Tibial artery (tissue), 4 donors: Measurements from ENCODE around the gene GGNBP2.

Experiments
- DNase-seq, 2 donors: peaks; one replicate each; pipeline ENCODE4 v3.0.0-alpha.2; 2019
- H3K27ac ChIP-seq, 2 donors: fragments of 200-600 bp; sonication (generic) in 1 of 2; 1 replicate in 1 of 2; 2 replicates in 1 of 2; pipeline ENCODE4 v1.5.1; 2018 to 2019; ENCODE audit warnings: mild to moderate bottlenecking in 1 of 2
- H3K27me3 ChIP-seq, 2 donors: fragments of 200-600 bp; sonication (generic) in 1 of 2; one replicate each; pipeline versions ENCODE4 v1.5.1 to v1.6.0; 2016 to 2019
- H3K36me3 ChIP-seq, 3 donors: fragments of 200-600 bp; sonication (generic) in 2 of 3; one replicate each; pipeline ENCODE4 v1.5.1; 2016 to 2019; ENCODE audit warnings: mild to moderate bottlenecking in 2 of 3
- H3K4me1 ChIP-seq, 4 donors: fragments of 200-600 bp; sonication (generic) in 2 of 4; 1 replicate in 3 of 4; 2 replicates in 1 of 4; pipeline ENCODE4 v1.5.1; 2016 to 2019
- H3K4me3 ChIP-seq, 2 donors: fragments of 200-600 bp; sonication (generic) in 1 of 2; 1 replicate in 1 of 2; 2 replicates in 1 of 2; pipeline ENCODE4 v1.5.1; 2018 to 2019; ENCODE audit warnings: mild to moderate bottlenecking in 2 of 2
- H3K9me3 ChIP-seq, 3 donors: fragments of 200-600 bp; sonication (generic) in 1 of 3; one replicate each; pipeline ENCODE4 v1.5.1; 2016 to 2019
- intact Hi-C: fragments of 100-400 bp; cut with DNase I; formaldehyde crosslinking; loops from one replicate; pipeline ENCODE4 v1.15.0; 2023; ENCODE audit warnings: low total_unique reads
- TF ChIP-seq, protein P1 (sequence below), 2 experiments: fragments of 200-600 bp in 1 of 2; fragments of 450-650 bp in 1 of 2; IDR thresholded peaks; one replicate each; pipeline ENCODE4 v1.5.1; 2017 to 2019; ENCODE audit warnings: antibody characterized with exemption in 2 of 2, mild to moderate bottlenecking in 1 of 2, moderate library complexity in 1 of 2

Gene GGNBP2, protein sequence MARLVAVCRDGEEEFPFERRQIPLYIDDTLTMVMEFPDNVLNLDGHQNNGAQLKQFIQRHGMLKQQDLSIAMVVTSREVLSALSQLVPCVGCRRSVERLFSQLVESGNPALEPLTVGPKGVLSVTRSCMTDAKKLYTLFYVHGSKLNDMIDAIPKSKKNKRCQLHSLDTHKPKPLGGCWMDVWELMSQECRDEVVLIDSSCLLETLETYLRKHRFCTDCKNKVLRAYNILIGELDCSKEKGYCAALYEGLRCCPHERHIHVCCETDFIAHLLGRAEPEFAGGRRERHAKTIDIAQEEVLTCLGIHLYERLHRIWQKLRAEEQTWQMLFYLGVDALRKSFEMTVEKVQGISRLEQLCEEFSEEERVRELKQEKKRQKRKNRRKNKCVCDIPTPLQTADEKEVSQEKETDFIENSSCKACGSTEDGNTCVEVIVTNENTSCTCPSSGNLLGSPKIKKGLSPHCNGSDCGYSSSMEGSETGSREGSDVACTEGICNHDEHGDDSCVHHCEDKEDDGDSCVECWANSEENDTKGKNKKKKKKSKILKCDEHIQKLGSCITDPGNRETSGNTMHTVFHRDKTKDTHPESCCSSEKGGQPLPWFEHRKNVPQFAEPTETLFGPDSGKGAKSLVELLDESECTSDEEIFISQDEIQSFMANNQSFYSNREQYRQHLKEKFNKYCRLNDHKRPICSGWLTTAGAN

DNA sequence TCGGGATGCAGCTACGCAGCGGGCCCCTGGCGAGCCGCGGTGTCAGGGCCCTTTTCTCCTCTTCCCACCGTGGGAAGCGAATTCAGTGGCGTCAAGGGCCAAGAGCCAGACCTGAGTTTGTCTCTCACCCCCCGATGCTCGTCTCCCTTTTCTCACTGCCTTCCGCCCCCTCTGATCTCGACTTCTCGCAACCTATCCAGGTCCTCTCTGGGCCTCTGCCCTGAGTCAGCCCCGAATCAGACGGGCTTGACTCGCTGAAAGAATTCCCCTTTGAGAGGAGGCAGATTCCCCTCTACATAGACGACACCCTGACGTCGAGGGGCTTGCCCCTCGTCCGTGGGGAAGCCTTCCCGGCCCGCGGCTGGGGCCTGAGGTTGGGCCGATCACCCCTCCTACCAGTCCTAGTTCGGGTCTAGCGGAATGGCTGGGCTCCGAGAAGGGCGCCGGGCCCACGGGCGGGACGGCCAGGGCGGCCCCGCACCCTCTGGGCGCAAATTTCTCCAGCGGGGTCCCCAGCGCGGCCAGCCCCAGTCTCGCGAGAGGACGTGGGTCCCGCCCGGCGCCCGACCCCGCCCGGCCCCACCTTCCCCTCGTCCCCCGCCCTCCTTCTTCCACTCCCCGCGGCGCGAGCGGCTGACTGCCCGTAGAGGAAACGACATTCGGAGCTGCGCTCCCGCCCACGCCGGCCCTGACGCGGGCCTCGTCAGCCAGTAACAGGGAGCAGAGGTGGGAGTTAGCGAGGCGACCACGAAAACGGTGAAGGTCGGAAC is at the start of gene GGNBP2:
Gene GGNBP2 (plus strand): TSS at position 613 of the 770 bp plus-strand sequence. CDS start 806 bp downstream, outside the sequence.
- H3K27ac ChIP-seq = peak within 1 kb of the TSS; percentile 98 to 99
- H3K36me3 ChIP-seq = peaks cover 0 to 4% (median 0%) of the 10 kb centered on the region in 3 donors
- H3K4me1 ChIP-seq = peaks cover 0 to 45% (median 35%) of the 10 kb centered on the region in 4 donors
- no peaks in the 10 kb centered on the region for H3K27me3 ChIP-seq
- no peaks in the 10 kb centered on the region for H3K9me3 ChIP-seq
- DNase-seq = peak; percentile 85 to 96
- intact Hi-C loops = loop anchor here (5.0 kb wide), 1 partner anchor 48 kb away; the partner anchor contains the start of gene DHRS11
- TF ChIP-seq, protein P1, sequence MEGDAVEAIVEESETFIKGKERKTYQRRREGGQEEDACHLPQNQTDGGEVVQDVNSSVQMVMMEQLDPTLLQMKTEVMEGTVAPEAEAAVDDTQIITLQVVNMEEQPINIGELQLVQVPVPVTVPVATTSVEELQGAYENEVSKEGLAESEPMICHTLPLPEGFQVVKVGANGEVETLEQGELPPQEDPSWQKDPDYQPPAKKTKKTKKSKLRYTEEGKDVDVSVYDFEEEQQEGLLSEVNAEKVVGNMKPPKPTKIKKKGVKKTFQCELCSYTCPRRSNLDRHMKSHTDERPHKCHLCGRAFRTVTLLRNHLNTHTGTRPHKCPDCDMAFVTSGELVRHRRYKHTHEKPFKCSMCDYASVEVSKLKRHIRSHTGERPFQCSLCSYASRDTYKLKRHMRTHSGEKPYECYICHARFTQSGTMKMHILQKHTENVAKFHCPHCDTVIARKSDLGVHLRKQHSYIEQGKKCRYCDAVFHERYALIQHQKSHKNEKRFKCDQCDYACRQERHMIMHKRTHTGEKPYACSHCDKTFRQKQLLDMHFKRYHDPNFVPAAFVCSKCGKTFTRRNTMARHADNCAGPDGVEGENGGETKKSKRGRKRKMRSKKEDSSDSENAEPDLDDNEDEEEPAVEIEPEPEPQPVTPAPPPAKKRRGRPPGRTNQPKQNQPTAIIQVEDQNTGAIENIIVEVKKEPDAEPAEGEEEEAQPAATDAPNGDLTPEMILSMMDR (IDR thresholded peaks at IDR 0.05) = no peak
- peak within 1 kb of the TSS; percentile 82 to 97 for H3K4me3 ChIP-seq

DNA sequence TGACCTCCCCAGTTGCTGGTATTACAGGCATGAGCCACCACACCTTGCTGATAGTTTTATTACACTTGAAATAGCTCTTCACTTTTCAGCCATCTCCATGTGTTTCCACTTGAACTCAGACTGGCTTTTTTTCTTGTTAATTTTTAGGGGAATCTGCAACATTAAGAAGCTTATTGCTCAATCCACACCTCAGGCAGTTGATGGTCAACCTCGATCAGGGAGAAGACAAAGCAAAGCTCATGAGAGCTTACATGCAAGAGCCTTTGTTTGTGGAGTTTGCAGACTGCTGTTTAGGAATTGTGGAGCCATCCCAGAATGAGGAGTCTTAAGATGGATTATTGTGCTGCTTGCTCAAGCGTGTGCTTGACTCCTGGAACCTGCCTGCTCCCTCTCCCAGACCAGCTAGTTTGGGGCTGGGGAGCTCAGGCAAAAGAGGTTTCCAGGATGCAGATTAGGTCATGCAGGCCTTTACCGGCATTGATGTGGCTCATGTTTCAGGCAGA is 49.6 kb upstream of the GGNBP2 start:
- Histone ChIP-seq H3K27ac (no peak overlapping the region), H3K4me1 (peaks cover 0 to 9% (median 0%) of the 10 kb centered on the region in 4 donors), H3K4me3 (no peak overlapping the region), H3K27me3 (no peaks in the 10 kb centered on the region), H3K9me3 (no peaks in the 10 kb centered on the region), H3K36me3 (peaks cover 49 to 83% (median 60%) of the 10 kb centered on the region in 3 donors)
- TF ChIP-seq, protein P1 (IDR thresholded peaks at IDR 0.05) = no peak
- intact Hi-C loops = no loop called here
- peak in 1 of 2 donors; percentile 20 for DNase-seq

DNA sequence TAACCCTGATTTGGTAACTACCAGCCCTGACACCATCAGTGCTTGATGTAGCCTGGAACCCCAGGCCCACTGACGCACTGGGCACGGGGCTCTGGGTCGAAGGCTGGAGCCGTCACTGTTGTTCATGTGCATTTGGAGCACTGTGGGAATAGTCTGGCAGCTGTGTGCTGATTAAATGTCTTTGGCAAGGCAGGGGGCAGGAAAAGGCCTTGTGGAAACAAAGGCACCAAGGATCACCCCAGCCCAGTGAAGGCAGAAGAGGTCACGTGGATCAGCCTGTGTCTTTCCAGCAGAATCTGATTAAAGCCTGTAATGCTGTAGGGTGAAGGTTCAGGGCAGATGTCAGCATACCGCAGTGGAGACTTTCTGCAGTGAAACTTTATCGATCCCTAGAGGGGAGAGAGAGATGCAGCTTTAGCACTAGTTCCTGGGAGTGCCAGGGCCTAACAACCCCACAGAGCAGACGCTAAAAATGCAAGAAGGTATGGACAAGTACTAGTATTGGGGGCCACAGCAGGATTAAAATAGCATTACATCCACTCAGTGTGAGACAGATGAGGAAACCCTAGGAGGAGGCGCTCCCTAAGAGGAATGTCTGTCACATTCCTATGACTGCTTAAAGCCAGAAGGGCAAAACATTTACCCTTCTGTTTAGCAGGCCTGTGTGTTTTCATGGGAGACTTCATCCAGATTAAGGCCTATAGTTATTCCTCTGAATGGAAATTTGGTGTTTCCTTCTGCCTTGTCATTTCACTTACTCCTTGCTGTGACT is 48.5 kb upstream of the GGNBP2 start:
- H3K9me3 ChIP-seq = no peaks in the 10 kb centered on the region
- no peak overlapping the region for H3K4me3 ChIP-seq
- H3K4me1 ChIP-seq = peaks cover 0 to 3% (median 0%) of the 10 kb centered on the region in 4 donors
- no peaks in the 10 kb centered on the region for H3K27me3 ChIP-seq
- peak in 1 of 2 donors; percentile 13 for DNase-seq
- no peak overlapping the region for H3K27ac ChIP-seq
- intact Hi-C loops = no loop called here
- H3K36me3 ChIP-seq = peaks cover 49 to 91% (median 68%) of the 10 kb centered on the region in 3 donors
- TF ChIP-seq, protein P1 (IDR thresholded peaks at IDR 0.05) = no peak

DNA sequence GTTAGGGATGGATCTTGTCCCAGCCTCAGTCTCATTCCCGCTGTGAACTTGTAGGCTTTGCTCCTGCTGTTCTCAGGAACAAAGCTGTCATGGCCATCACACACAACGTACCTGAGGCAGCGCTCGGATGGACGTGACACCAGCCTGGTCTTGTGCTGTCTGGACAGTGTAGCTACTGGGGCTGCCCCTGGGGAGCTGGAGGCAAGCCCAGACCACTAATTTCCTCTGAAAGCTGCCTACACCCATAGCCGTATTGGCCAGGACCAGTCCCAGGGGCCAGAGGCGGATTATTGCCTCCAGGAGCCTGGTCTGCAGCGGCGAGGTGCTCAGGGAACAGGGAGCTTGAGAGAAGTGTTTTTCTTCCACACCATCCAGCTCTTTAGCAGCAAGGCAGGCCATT is 46.6 kb upstream of the GGNBP2 start:
- Histone ChIP-seq H3K36me3 (peaks cover 46 to 83% (median 65%) of the 10 kb centered on the region in 3 donors), H3K9me3 (no peaks in the 10 kb centered on the region), H3K4me3 (no peak overlapping the region), H3K27ac (no peak overlapping the region), H3K27me3 (no peaks in the 10 kb centered on the region), H3K4me1 (no peaks in the 10 kb centered on the region)
- TF ChIP-seq, protein P1 (IDR thresholded peaks at IDR 0.05) = no peak
- intact Hi-C loops = no loop called here
- peak in 1 of 2 donors; percentile 46 for DNase-seq
